NCI-H2196 (cell line): Measurements from ENCODE around the gene C12orf56.
"Not testable (repeated sequence)": the region's sequence is repeated elsewhere in the genome, so short reads cannot be mapped to it uniquely, and the experiment has no call there.

Source experiments
- DNase-seq: peaks from one replicate; lab custom pipeline; 2025; ENCODE audit not compliant: unreplicated experiment; lab: John Stamatoyannopoulos, UW

C12orf56 gene

GRCh38 chr12:64387197-64387816 lies 3.3 kb downstream of the C12orf56 start:
- no peak for DNase-seq

GRCh38 chr12:64385468-64385867 lies 5.1 kb downstream of the C12orf56 start:
- DNase-seq, result no peak

- no peak for DNase-seq
Observed at GRCh38 chr12:64385019-64385418, 5.5 kb downstream of the C12orf56 start.

GRCh38 chr12:64383675-64384074 lies 6.9 kb downstream of the C12orf56 start:
- DNase-seq, result no peak

GRCh38 chr12:64362721-64363305 lies 27.7 kb downstream of the C12orf56 start:
- DNase-seq, result no peak

GRCh38 chr12:64361173-64361572 lies 29.4 kb downstream of the C12orf56 start:
- DNase-seq, result not testable (repeated sequence)

- not testable (repeated sequence) for DNase-seq
Observed at GRCh38 chr12:64356209-64356608, 34.3 kb downstream of the C12orf56 start.

- DNase-seq, result no peak
Observed at GRCh38 chr12:64352181-64352580, 38.4 kb downstream of the C12orf56 start.

- DNase-seq, result no peak
Observed at GRCh38 chr12:64351265-64351664, 39.3 kb downstream of the C12orf56 start.

GRCh38 chr12:64347630-64348029 lies 42.9 kb downstream of the C12orf56 start:
- DNase-seq, result no peak

- DNase-seq, result not testable (repeated sequence)
Observed at GRCh38 chr12:64344631-64345030, 45.9 kb downstream of the C12orf56 start.

GRCh38 chr12:64340546-64340945 lies 50.0 kb downstream of the C12orf56 start:
- not testable (repeated sequence) for DNase-seq

GRCh38 chr12:64335886-64336466 lies 54.6 kb downstream of the C12orf56 start:
- no peak for DNase-seq

- DNase-seq, result no peak
Observed at GRCh38 chr12:64332938-64333337, 57.6 kb downstream of the C12orf56 start.

- no peak for DNase-seq
Observed at GRCh38 chr12:64332296-64332695, 58.3 kb downstream of the C12orf56 start.

GRCh38 chr12:64329031-64329710 lies 61.4 kb downstream of the C12orf56 start:
- DNase-seq, result not testable (repeated sequence)

GRCh38 chr12:64325055-64325454 lies 65.5 kb downstream of the C12orf56 start:
- DNase-seq, result no peak

GRCh38 chr12:64323476-64324225 lies 66.9 kb downstream of the C12orf56 start:
- DNase-seq, result no peak

- DNase-seq, result no peak
Observed at GRCh38 chr12:64323006-64323405, 67.6 kb downstream of the C12orf56 start.

GRCh38 chr12:64320611-64321010 lies 69.9 kb downstream of the C12orf56 start:
- no peak for DNase-seq

GRCh38 chr12:64319540-64320225 lies 70.9 kb downstream of the C12orf56 start:
- DNase-seq, result not testable (repeated sequence)
